Hepatic stellate cell (primary cell): ENCODE measurements around the gene MACROD2.

Experiments used
- DNase-seq: peaks from one replicate; pipeline ENCODE4 v3.0.0; 2011; ENCODE audit warnings: low spot score

The MACROD2 gene

DNA sequence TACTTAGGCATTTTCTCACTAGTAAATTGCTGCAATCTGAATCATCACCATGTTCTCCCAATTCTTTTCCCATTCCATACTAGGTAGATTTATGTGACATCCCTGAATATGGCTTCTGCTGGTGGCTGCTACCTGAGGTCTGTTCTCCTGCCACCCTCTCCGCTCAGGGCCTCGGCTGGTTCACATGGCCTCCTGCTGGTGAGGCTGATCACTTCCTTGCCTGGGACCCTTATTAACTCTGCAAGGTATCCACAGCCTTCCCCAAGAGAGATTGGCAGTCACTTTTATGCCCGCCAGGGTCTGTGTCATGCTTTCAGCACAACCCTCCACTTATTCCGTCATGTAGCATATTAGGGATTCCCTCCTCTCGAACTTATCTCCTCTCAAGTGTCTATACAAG, 766.6 kb downstream of the MACROD2 start:
- no peak for DNase-seq

DNA sequence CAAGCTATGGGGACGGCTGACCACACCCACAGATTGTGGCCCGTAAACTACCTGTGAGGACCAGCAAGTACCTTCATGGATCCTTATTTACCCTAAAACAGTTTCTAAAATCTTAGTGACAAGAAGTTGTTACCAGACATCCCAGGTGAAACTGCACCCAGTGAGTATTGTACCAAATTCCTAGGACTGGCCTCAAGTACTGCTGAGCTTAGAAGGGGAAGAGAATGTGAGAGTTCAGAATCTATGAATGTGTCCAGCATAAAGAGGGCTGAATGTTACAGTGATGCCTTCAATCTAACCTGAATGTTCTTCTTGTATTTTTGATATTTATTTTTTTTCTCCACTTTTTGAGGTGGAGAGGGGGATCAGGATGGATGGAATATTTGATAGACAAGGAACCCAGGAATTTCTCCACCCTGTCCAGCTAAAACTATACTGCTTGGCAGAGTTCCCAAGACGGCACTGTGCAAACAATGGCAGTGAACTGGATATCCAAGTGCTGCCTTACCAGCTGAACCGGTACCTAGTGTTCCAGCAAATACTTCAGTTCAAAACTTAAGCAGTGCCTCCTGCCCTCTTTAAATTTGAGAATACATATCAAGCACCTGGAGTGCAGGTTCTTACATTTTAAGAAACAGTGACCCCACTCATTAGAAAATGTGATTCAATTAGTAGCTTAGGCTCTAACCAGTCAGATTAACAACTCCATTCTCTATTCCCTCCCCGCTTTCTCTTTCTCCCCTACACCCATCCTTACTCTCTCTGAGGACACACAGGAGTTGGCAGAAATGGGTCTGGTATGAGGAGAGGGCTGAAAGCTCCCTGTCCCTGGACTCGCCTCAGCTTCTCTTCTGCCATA, 769.4 kb downstream of the MACROD2 start:
- no peak for DNase-seq

DNA sequence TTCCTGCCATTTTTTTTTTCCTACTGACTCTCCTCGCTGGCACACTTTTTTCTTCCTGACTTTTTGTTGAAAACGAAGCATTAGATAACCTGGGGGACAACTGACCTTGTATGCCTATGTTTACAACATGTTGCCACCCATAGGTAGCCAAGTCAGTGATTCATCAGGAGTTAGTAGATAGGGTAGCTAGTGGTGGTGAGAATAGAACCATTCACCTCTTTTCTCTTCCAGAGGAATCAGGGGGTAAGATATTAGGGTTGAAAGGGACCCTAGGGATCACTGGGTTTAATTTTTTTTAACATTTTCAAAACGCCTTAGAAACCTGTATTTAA, 770.0 kb downstream of the MACROD2 start:
- no peak for DNase-seq

DNA sequence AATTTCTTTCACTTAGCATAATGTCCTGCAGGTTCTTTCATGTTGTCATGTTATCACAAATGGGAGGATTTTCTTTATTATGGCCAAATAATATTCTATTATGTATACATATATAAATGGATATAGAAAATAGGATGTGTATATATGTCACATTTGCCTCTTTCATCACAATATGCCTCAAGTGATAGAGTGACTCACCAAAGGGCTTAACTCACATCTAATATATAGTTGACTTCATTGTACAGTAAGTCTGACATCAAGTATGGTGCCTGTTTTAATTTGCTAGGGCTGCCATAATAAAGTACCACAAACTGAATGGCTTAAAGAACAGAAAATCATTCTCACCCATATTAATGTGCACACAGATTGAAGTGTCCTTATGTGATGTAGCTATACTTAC, 778.2 kb downstream of the MACROD2 start:
- DNase-seq: no peak

DNA sequence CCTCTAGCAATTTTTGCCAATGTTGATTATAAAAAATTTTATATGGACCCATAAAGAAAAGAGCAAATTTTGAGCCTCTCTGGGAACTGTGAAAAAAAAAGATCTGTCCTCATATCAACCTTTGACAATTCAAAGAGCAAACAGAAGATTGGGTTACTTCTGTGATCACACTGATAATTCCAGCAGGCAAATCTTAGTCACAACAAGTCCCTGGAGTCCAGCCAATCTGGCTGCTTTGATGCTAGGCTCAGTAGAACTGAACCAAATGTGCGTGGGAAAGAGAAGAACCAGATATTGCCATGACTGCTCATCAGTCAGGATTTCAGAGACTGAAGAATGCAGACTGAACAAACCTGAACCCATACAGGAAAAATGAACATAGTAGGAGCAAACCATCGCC, 780.5 kb downstream of the MACROD2 start:
- no peak for DNase-seq

DNA sequence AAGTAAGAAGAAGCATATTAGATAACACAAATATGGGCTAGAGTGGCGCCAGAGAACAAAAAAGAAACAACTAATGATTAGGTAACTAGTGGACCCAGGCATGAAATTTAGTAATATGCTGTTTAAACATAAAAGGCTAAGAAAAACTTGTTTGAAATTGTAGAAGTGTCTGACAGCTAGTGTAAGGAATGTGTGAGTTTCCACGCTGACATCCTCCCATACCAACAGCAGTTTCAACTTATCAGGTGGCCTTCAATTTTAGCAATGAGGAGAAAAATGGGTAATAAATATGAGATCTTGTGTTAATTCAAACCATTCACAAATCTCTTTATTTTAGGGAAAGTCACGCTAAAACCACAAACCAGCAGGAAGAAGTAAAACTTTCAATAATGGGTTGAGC, 782.3 kb downstream of the MACROD2 start:
- no peak for DNase-seq

DNA sequence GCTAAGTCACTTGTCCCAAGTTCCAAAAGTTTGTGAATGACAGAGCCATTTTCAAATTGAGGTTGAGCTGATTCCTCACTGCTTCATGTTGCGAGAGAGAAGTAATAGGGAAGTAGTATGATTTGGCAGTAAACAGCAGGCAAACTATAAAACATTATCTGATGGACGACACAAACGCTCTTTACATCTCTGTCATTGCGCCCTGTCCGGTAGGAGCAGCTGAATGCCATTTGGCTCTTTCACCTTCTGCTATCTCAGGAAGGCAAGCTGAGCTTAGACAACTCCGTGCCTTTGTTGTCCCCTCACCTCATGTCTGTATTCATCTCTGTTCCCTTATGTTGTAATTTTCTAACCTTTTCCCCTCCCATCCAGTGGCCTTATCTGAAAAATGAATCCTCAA, 782.8 kb downstream of the MACROD2 start:
- no peak for DNase-seq

DNA sequence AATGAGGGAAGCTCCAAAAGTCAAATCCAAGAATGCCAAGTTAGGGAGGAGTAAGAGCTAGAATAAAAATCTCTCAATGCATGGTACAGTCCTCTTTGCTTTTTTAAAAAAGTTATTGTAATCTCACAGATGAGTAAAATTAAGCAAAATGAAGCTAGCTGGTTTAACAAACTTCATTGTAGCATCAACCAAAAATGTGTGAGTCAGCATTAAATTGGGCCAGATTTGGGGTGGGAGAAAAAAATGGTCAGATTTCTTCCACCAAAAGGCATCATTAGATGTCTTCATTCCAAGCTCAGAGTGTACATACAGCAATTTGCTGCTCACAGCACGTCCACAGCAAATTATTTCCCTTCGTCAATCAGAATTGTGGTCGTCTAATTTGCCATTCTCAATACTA, 783.6 kb downstream of the MACROD2 start:
- no peak for DNase-seq

DNA sequence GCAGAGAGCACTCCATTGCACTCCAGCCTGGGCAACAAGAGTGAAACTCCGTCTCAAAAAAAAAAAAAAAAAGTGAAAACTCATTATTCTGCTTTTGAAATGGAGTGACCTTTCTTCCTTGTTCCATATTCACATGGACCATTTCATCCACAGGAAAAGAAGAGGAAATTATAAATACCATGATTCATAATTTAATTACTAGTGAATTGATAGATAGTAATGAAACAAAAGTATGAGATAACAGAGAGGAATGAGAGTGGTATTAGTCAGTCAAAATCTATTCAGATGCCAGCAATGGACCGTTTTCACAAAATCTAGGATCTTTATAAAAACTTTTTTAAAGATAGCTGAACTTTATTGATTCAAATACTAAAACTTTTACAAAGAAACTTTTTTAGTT, 785.2 kb downstream of the MACROD2 start:
- DNase-seq: no peak

DNA sequence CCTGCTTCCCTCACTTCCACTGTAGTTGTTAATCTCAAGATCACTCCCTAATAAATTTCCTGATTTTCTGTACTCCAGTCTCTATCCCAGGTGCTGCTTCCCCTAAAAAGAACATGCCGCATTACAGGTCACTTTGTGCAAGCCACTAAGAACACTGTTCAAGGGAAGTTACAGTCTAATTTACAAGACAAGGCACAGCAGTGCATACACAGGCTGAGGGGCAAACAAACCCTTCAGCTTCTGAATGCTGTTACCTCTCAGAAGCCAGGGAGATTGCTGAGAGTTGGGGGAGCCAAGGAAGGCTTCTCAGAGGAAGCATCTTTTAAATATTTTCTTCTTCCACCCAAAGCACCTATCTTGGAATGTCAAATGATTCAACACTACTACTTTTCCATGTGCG, 787.4 kb downstream of the MACROD2 start:
- no peak for DNase-seq

DNA sequence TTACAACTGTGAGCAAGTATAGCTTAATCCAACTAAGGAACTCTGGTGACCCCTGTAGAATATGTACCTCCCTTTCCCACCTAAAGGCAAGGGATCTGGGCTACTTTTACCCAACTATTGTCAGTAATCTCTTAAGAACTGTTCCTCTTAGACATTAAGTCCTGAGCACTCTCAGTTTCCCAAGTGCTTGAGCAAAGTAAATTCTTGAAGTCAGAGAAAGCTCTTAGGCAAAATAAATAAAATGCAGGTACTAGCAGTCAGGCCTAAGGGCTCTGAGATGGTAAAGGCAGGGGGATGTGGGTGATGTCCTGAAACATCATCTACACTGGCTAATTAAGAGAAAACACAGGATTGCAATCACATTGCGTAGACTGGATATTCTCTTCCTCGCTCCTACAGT, 788.5 kb downstream of the MACROD2 start:
- DNase-seq: no peak

DNA sequence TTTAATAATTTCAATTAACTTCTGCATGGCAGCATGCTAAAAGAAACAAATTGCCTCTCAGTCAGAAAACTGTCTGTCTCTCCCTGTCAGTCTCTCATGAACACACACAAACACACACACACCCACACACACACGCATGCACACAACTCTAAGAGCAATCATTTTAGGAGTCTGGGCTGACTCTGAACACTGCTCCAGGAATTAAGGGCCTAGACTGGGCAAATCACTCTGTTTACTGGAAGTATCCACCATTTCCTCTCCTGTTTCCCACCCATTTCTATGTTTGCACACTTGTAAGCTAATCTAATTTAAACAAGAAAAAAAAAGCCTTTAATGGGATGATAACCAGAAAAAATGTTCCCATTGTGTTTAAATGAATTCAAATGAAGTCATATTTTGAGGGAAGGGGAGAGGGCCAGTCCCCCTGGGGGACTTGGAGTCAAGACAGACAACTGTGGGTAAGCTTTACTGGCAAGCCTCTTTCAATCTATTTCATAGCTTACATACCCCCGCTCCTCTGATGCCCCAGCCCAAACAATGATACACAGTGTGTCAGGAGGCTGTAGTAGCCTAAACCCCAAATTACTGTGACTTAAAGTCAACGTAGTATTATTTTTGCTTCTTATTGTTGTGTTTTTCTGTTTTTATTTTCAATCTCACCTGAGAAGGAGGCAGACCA, 789.9 kb downstream of the MACROD2 start:
- DNase-seq: no peak

DNA sequence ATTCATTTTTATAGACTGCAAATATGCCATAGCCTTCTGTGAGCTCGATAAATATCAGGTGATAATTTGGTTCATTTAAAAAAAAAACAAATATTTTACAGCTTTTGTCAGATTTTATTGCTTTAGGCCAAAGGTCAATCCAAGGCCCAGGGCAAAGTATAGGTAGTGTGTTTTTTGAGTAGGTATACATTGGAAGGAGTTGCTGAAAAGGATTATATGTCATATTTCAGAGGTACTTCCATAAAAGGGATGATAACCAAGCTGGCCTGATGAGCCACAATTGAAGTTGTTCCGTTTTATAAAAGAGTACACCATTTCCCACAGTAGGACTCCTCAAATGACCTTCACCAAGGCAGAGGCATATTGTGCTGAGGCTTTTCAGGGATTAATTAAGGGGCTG, 794.9 kb downstream of the MACROD2 start:
- no peak for DNase-seq

DNA sequence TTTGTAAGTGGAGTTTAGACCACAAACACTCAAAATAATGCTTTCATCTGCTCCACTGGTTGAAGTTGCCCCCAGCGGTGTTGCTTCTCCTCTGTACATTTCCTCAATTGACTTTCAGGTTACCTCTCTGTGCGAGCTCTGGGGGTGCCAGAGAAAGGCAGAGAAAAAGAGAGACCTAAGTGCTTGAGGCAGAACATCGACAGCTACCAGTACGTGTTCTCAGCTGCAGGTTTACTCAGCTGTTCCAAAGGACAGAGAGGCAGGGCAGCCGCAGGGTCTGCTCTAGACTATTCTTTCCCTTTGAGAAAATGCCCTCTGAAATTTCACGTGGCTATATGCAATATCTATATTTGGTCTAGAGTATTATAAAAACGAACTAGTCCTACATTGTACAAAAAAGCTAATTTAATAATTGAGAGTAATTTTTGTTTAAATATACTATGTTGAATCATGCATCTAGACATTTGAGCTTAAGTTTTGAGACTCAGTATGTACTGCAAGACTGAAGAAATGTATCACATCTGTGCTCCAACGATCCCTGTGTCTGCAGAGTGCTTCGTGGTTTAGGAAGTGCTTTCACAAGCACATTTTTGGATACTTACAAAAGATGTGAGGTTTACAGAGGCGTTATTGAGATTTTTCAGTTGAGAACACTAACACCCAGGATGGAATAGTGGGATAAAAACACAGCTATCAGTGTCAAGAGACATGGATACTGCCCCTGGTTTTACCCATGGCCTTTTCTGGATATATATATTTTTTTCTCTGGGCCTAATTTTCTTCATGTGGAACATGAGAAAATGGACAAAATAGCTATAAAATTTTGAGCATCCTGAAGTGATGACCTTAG, 795.7 kb downstream of the MACROD2 start:
- no peak for DNase-seq

DNA sequence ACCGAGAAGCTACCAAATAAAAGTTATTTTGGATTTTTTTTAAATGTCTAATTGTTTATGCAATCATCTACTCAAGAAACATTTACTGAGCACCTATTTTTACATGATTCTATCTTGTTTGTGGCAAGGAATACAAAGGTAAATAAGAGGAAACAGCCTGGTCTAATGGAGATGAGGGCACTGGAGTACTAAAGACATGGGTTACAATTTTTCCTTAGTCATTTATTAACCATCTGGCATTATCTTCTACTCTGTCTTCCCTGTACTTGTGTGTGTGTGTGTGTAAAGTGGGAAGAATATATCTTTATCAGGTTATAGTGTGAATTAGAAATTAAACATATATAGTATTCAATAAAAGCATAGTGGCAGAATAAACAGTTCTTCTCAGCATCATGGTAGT, 797.6 kb downstream of the MACROD2 start:
- DNase-seq: no peak

DNA sequence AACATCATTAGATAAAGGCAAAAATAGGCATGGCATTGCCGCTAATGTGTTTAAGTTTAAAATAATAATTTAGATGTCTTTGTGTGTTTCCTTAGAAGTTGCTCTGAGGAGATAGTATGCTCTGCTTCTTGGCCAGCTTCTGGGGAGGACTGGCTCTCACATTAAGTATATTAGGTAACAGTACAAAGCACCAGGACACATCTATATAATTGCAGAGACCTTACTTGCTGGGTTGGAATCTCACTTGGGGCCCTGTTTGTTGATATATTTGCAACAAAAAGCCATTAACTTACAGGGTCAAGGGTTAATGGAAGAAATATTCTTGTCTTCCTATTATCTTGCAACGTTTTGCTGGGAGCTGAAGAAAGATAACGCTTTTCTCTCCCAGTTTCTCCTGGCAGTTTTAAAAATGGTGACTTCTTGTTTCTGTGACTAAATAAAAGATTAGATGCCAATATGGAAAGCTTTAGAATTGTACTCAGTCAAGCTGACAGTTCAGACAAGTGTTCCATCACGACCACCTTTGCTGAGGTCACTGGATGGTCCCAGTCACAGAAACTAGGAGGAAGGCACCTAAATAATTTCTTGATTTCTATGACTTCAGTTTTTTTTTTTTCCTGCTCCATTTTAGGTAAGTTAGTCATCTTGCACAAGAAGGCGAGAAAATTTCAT, 804.4 kb downstream of the MACROD2 start:
- DNase-seq: no peak

DNA sequence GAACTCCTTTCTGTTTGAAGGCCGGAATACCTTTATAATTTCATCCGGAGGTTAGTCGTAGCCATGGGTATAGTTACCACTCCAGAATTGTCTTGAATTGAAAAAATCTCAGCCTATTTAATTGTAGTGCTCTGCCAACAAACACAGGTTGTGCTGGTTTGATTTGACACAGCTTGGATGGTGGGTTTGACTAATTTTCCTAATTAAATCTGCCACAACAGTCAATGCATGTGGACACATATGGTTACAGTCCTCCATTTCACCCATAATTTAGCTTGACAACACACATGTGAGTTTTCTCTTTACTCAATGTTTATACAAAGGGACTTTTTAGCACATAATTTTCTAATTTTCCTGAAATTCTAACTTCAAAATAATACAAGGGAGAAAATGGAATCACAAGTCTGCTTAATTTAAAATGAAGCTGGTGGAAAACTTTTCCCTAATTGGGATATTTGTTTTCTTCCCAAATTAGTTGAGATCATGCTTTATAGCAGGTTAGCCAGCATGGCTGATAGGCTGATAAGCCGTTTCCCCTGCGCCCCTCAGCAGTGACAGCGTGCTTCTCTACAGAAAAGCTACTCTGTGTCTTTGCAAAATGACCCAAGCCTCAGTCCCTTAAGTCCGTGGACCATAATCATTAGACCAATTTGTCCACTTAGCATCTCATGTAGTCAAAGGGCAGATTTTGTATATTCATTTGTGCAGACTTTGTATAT, 805.5 kb downstream of the MACROD2 start:
- no peak for DNase-seq

DNA sequence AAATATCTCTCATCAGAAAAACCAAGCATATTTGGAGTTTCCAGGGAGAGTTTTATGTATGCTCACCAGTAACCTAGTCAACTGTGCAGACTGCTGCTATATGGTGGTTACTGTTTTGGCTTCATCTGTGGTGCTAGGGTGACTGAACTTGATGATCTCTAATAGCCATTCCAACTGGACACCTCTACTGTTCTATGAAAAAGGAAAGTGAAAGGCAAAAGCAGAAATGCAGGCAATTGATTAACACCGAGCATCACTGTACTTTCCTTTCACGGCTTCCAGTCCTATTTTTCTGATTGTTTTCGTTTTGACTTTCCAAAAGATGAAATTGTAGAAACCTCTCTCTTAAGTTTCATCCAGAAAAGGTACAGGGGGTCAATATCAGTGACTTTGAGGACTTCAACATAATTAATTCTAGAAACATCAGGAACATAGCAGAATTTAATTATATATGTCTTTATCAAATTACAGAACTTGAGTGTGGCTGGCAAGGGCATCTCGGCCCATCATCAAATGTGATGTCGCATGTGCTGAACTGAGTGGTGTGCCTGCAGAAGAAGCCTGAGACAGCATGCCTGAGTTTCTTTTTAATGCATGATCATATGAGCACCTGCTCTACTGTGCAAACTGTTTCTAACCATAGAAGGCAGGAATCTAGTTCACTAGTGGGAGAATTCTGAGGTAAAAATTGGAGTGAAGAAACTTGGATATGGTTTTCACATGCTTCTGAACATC, 806.4 kb downstream of the MACROD2 start:
- no peak for DNase-seq

DNA sequence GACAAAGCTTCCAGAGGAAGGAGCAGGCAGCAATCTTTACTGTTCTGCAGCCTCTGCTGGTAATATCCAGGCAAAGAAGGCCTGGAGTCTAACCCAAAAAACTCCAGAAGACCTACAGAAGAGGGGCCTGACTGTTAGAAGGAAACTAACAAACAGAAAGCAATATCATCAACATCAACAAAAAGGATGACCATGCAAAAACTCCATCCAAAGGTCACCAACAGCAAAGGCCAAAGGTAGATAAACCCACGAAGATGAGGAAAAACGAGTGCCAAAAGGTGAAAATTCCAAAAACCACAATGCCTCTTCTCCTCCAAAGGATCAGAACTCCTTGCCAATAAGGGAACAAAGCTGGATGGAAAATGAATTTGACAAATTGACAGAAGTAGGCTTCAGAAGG, 811.9 kb downstream of the MACROD2 start:
- no peak for DNase-seq

DNA sequence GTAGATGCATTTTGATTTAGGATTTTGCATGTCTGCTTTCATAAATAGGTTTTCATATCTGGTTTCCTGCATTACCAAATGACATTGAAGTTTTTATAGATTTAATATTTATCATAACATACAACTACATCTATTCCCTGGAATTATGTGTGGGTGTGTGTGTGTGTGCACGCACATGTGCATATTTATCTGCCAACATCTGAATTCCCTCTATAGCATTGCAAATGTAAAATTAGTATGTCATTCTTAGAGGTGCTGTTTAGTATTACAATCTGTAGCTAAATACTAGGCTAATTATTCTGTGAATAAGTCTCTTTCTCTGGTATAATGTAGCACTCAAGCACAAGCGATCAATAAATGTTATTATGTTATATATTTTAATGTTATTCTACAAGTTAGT, 820.0 kb downstream of the MACROD2 start:
- DNase-seq: no peak

DNA sequence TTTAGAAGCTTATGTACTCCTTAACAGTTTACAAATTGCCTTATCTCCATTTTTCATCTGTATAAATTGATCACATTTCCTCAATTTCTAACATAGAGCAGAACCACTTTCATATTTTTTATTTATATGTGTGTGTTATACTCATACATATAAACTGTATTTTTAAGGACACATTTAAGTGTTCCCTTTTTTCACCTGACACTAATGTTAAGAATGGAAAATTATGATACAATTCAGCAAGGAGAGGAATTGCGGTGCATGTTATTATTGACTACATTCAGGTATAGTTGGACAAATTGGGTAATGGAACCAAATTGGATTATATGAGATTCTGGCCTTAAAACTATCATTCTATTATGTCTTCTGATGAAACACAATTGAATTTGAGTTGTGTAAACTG, 821.2 kb downstream of the MACROD2 start:
- no peak for DNase-seq
